H1 (cell line): Measurements from ENCODE around the gene MAPK11. TPM values are rescaled to one million over a fixed set of nuclear protein-coding genes. Genes with fewer than 3 reads are reported as not detected.

Source experiments
- CTCF ChIA-PET: fragments of 300-600 bp; sonication (Branson Sonifier 250); formaldehyde crosslinking; loops from one replicate; lab custom pipeline; 2021; ENCODE audit not compliant: partially characterized antibody; lab: Charles Lee
- POLR2A ChIA-PET: fragments of 300-600 bp; sonication (Branson Sonifier 250); formaldehyde crosslinking; loops from one replicate; lab custom pipeline; 2021; ENCODE audit warnings: inconsistent platforms; ENCODE audit not compliant: partially characterized antibody; lab: Charles Lee
- DNase-seq, 2 experiments: peaks; one replicate each; pipeline versions ENCODE4 v3.0.0 to v3.0.0-alpha.2; 2010 to 2022; ENCODE audit warnings: low spot score in 2 of 2, low read depth in 1 of 2, mixed read lengths in 1 of 2
- FAIRE-seq: peaks from 2 replicates; lab custom pipeline; 2011; peaks lifted over from hg19 to GRCh38; lab: Jason Lieb, UNC
- H2AFZ ChIP-seq: 2 replicates; pipeline ENCODE4 v1.8.1; 2012; ENCODE audit warnings: low read length, inconsistent platforms
- H2AK5ac ChIP-seq: 2 replicates; pipeline ENCODE4 v1.6.1; 2013; ENCODE audit warnings: low read depth, low read length
- H2BK120ac ChIP-seq: replicated peaks from 2 replicates; pipeline ENCODE3; 2013; ENCODE audit warnings: low read depth, low read length, inconsistent platforms
- H2BK12ac ChIP-seq: 2 replicates; pipeline ENCODE4 v1.6.1; 2013; ENCODE audit warnings: low read depth, low read length
- H2BK15ac ChIP-seq: 2 replicates; pipeline ENCODE4 v1.6.1; 2013; ENCODE audit warnings: low read length
- H2BK20ac ChIP-seq: 2 replicates; pipeline ENCODE4 v1.6.1; 2013; ENCODE audit warnings: low read length
- H2BK5ac ChIP-seq: 2 replicates; pipeline ENCODE4 v1.6.1; 2013; ENCODE audit warnings: low read depth, low read length
- H3K14ac ChIP-seq: 2 replicates; pipeline ENCODE4 v1.6.1; 2013; ENCODE audit warnings: inconsistent platforms; ENCODE audit not compliant: insufficient read length
- H3K18ac ChIP-seq: 2 replicates; pipeline ENCODE4 v1.6.1; 2013; ENCODE audit warnings: low read length; ENCODE audit errors: extremely low read depth
- H3K23ac ChIP-seq: 2 replicates; pipeline ENCODE4 v1.6.1; 2013; ENCODE audit warnings: inconsistent platforms; ENCODE audit not compliant: insufficient read length
- H3K23me2 ChIP-seq: 2 replicates; pipeline ENCODE4 v1.6.1; 2013; ENCODE audit warnings: low read depth, low read length
- H3K27ac ChIP-seq: 2 replicates; pipeline ENCODE4 v1.6.1; 2011; ENCODE audit warnings: low read depth, low read length, inconsistent platforms
- H3K27me3 ChIP-seq, 4 experiments: replicated peaks in 1 of 4; 1 replicate in 1 of 4; 2 replicates in 3 of 4; pipeline versions ENCODE4 v1.6.1 to v1.8.1; 2011 to 2013; ENCODE audit warnings: low read length in 3 of 4, mild to moderate bottlenecking in 3 of 4, inconsistent platforms in 2 of 4, mixed read lengths in 2 of 4, moderate library complexity in 1 of 4; ENCODE audit not compliant: control insufficient read depth in 3 of 4, insufficient read depth in 3 of 4; ENCODE audit errors: extremely low read depth in 1 of 4
- H3K36me3 ChIP-seq, 4 experiments: 2 replicates each; pipeline versions ENCODE4 v1.6.1 to v1.8.1; 2011 to 2013; ENCODE audit warnings: mild to moderate bottlenecking in 4 of 4, low read length in 3 of 4, moderate library complexity in 2 of 4, control low read depth in 1 of 4, inconsistent platforms in 1 of 4; ENCODE audit not compliant: insufficient read depth in 4 of 4, control insufficient read depth in 2 of 4
- H3K4ac ChIP-seq: replicated peaks from 2 replicates; pipeline ENCODE3; 2013; ENCODE audit warnings: low read length, low read depth, mixed read lengths, inconsistent platforms; ENCODE audit not compliant: insufficient read length
- H3K4me1 ChIP-seq, 4 experiments: replicated peaks in 1 of 4; 1 replicate in 1 of 4; 2 replicates in 3 of 4; pipeline versions ENCODE4 v1.6.1 to v1.8.1; 2011 to 2013; ENCODE audit warnings: low read length in 3 of 4, inconsistent platforms in 2 of 4, mixed read lengths in 1 of 4; ENCODE audit not compliant: insufficient read depth in 4 of 4, control insufficient read depth in 3 of 4
- H3K4me2 ChIP-seq, 2 experiments: 2 replicates each; pipeline versions ENCODE4 v1.6.1 to v1.8.1; 2011 to 2013; ENCODE audit warnings: low read depth in 2 of 2, low read length in 2 of 2, control low read depth in 1 of 2, inconsistent platforms in 1 of 2, mild to moderate bottlenecking in 1 of 2; ENCODE audit not compliant: insufficient read depth in 1 of 2
- H3K4me3 ChIP-seq, 4 experiments: fragments of 200-600, 300-600 bp in 1 of 4; sonication (generic), shearing (Covaris generic), sonication (Bioruptor Twin) in 1 of 4; 2 replicates each; pipeline versions ENCODE4 v1.5.1 to v1.8.1; 2011 to 2016; ENCODE audit warnings: low read length in 4 of 4, low read depth in 3 of 4, control low read depth in 2 of 4, inconsistent platforms in 2 of 4, mild to moderate bottlenecking in 2 of 4, mixed read lengths in 1 of 4, moderate library complexity in 1 of 4; ENCODE audit not compliant: insufficient read depth in 2 of 4; ENCODE audit errors: extremely low read depth in 1 of 4
- H3K56ac ChIP-seq: replicated peaks from 2 replicates; pipeline ENCODE3; 2013; ENCODE audit warnings: low read depth, mild to moderate bottlenecking, mixed read lengths, low read length, inconsistent platforms; ENCODE audit not compliant: insufficient read length
- H3K79me1 ChIP-seq: 2 replicates; pipeline ENCODE4 v1.6.1; 2013; ENCODE audit warnings: low read depth, low read length, control low read depth
- H3K79me2 ChIP-seq, 2 experiments: 2 replicates each; pipeline versions ENCODE4 v1.6.1 to v1.8.1; 2012 to 2013; ENCODE audit warnings: low read length in 2 of 2, mild to moderate bottlenecking in 2 of 2, inconsistent platforms in 1 of 2; ENCODE audit not compliant: insufficient read depth in 2 of 2, control insufficient read depth in 1 of 2
- H3K9ac ChIP-seq, 4 experiments: replicated peaks in 1 of 4; 1 replicate in 1 of 4; 2 replicates in 3 of 4; pipeline versions ENCODE4 v1.6.1 to v1.8.1; 2011 to 2013; ENCODE audit warnings: low read depth in 3 of 4, low read length in 3 of 4, control low read depth in 2 of 4, mild to moderate bottlenecking in 2 of 4, moderate library complexity in 2 of 4, inconsistent platforms in 1 of 4; ENCODE audit errors: extremely low read depth in 1 of 4
- H3K9me3 ChIP-seq, 2 experiments: 2 replicates each; pipeline versions ENCODE4 v1.6.1 to v1.8.1; 2012 to 2013; ENCODE audit warnings: mild to moderate bottlenecking in 2 of 2, moderate library complexity in 2 of 2, control low read depth in 1 of 2, inconsistent platforms in 1 of 2, low read depth in 1 of 2, low read length in 1 of 2, mixed read lengths in 1 of 2; ENCODE audit not compliant: insufficient read depth in 2 of 2
- H4K20me1 ChIP-seq, 2 experiments: replicated peaks in 1 of 2; 2 replicates each; pipeline versions ENCODE3 to v1.8.1; 2011 to 2013; ENCODE audit warnings: inconsistent platforms in 2 of 2, low read length in 2 of 2, mild to moderate bottlenecking in 1 of 2; ENCODE audit not compliant: insufficient read depth in 2 of 2, control insufficient read depth in 1 of 2
- H4K5ac ChIP-seq: 2 replicates; pipeline ENCODE4 v1.6.1; 2013; ENCODE audit warnings: low read length, low read depth, mixed read lengths, inconsistent platforms; ENCODE audit not compliant: insufficient read length
- H4K8ac ChIP-seq: 2 replicates; pipeline ENCODE4 v1.8.0; 2013; ENCODE audit warnings: mild to moderate bottlenecking, moderate library complexity, low read length, inconsistent platforms; ENCODE audit not compliant: insufficient read depth; ENCODE audit errors: extremely low read depth
- H4K91ac ChIP-seq: replicated peaks from 2 replicates; pipeline ENCODE3; 2013; ENCODE audit warnings: low read length, mixed read lengths, inconsistent platforms; ENCODE audit not compliant: insufficient read length
- CBX8 ChIP-seq: fragments of 300-800, 300-1000 bp; sonication (generic); IDR thresholded peaks from 2 replicates; pipeline ENCODE4 v1.7.1; 2016; ENCODE audit warnings: low read depth, low read length, borderline replicate concordance
- EGR1 ChIP-seq: IDR thresholded peaks from 2 replicates; pipeline ENCODE4 v1.6.1; 2011; ENCODE audit warnings: low read depth, low read length, borderline replicate concordance
- JUND ChIP-seq: IDR thresholded peaks from 2 replicates; pipeline ENCODE4 v1.6.1; 2011; ENCODE audit warnings: mild to moderate bottlenecking, improper control_type of control experiment, low read length
- SIX5 ChIP-seq: IDR thresholded peaks from 2 replicates; pipeline ENCODE4 v1.6.1; 2011; ENCODE audit warnings: mild to moderate bottlenecking, low read depth, low read length
- WGBS, 2 experiments: shearing (Covaris generic) in 1 of 2; methylation state at CpG; one replicate each; pipeline versions ENCODE4 v1.1.6 to v1.1.7; 2013 to 2015; ENCODE audit warnings: low lambda C conversion rate in 2 of 2, mixed read lengths in 2 of 2, inconsistent platforms in 1 of 2, low coverage in 1 of 2, missing lambda C conversion rate in 1 of 2; ENCODE audit not compliant: insufficient replicate concordance in 2 of 2, insufficient coverage in 1 of 2, insufficient read length in 1 of 2; ENCODE audit errors: extremely low coverage in 1 of 2, missing lambda C conversion rate in 1 of 2; 5-methylcytosine and 5-hydroxymethylcytosine counted together
- polyA plus RNA-seq, 7 experiments: library from polyadenylated mRNA; depleted of rRNA in 3 of 7; stranded (reverse) in 5 of 7; unstranded in 2 of 7; fragments of >200 nt in 5 of 7; fragments of 200-250 nt in 2 of 7; gene quantifications; 1 replicate in 5 of 7; 2 replicates in 1 of 7; 4 replicates in 1 of 7; pipeline versions ENCODE4 v1.2.1 to v1.2.3, GENCODE V29; 2011 to 2013; ENCODE audit warnings: missing spikeins in 2 of 7, mixed read lengths in 2 of 7
- total RNA-seq: library from RNA; stranded (reverse); fragmentation: NEBNext Ultra II Directional; extraction: Animal tissue kit (Norgen Biotek cat#: 25700); gene quantifications from 2 replicates; pipeline ENCODE4 v1.2.1, GENCODE V29; 2021

Gene MAPK11
- total and polyA plus RNA-seq, 2 of the 8 experiments (the other 6 are each of a cell fraction or from before 2014, with no cell fraction given): 0.70 to 1.5 TPM

DNA sequence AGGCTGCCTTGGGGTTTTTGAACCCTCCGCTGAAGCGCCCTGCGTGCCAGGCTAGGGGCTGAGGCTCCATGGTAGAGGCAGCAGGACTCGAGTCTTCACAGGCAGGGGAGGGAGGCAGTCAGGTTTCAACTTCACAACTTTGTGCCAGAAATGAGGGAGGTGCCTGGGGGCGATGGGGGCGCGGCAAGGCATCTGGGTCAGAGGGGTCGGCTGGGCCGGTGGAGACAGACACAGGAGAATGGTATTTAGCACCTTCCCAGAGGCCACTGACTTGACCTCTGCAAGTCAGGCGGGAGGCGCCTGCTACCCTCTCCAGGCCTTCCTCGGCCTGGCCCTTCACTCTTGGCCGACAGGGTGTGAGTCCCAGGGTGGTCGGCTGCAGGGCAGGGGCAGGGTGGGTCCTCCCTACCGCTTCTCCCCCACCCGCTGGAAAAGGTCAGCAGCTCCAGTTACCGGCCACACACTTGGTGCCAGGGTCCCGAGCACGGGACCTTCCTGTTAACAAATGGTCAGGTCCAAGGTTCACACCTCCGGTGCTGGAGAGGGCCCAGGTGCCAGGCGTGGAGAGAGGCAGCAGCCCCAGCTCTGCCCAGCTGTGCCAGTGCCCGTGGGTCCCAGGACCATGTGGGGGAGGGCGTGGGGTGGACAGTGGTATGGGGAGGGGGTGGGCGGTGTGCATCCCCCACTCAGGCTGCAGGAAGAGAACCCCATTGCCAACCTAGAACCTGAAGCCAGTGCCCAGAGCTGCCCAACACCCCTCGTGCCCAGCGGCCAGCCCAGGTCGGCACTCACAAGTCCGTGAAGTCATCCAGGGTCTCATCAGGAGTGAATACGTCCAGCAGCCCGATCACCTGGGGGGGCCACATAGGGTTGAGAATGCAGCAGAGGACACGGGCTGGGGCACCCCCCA lies 12.5 kb downstream of the MAPK11 start:
- Histone ChIP-seq H3K18ac (no peak overlapping the region), H4K91ac (no peak overlapping the region), H3K27me3 (peaks cover 1 to 20% (median 16%) of the 10 kb centered on the region in 4 experiments; a peak in 6 of 7 replicates), H3K56ac (no peak overlapping the region), H2BK15ac (no peak overlapping the region), H3K4me2 (no peak overlapping the region), H3K23ac (no peak overlapping the region), H2AK5ac (no peak overlapping the region), H3K23me2 (peaks cover 6% of the 10 kb centered on the region; the same call in 1 of the 2 replicates), H3K4me1 (peaks cover 0 to 16% (median 10%) of the 10 kb centered on the region in 4 experiments; a peak in 6 of 7 replicates), H3K79me2 (no peaks in the 10 kb centered on the region), H2BK5ac (no peak overlapping the region), H2BK12ac (no peak overlapping the region), H3K27ac (no peak overlapping the region), H3K36me3 (no peaks in the 10 kb centered on the region), H2BK120ac (no peak overlapping the region), H4K8ac (no peak overlapping the region; the same call in none of the 2 replicates), H4K20me1 (peaks cover 5 to 12% of the 10 kb centered on the region in 2 experiments), H3K9ac (no peak overlapping the region), H3K9me3 (no peaks in the 10 kb centered on the region), H3K14ac (no peak overlapping the region), H2BK20ac (no peak overlapping the region), H3K4me3 (no peak overlapping the region), H4K5ac (no peak overlapping the region), H3K4ac (no peak overlapping the region), H2AFZ (no peak overlapping the region), H3K79me1 (no peaks in the 10 kb centered on the region)
- no peak for FAIRE-seq
- CTCF ChIA-PET: interaction anchor here (1.0 kb wide), 1 partner anchor 16 kb away, joined by 3 read pairs; no protein-coding TSS in a partner anchor
- 87% methylated on average over 19 of the region's 31 CpGs; no CpG with 5 or more reads in 1 of the 2 experiments for WGBS, 2 experiments
- POLR2A ChIA-PET: no interaction called here
- no peak for DNase-seq
- no peak for TF ChIP-seq SIX5
- TF ChIP-seq CBX8: no peak
- TF ChIP-seq JUND: no peak
- no peak for TF ChIP-seq EGR1
